ENCODE results near the gene HSF4.
A peak's percentile ranks its signal among the peaks of the same experiment; 100 is the strongest.

Gene HSF4

GRCh38 chr16:67150047-67150832, 14.3 kb upstream of the HSF4 start:
- no peak for TF ChIP-seq CTCF (IDR thresholded peaks at IDR 0.05; ENCODE audit: low read depth, low read length, missing control alignments)
- no peak for DNase-seq (ENCODE audit: extremely low read depth, low read depth)
- H3K4me3 ChIP-seq (replicated peaks; ENCODE audit: low read depth, low read length) = peak overlapping the region; percentile 50

- peak within 1 kb of the TSS; percentile 50 for H3K4me3 ChIP-seq (replicated peaks; ENCODE audit: low read depth, low read length)
- no peak for DNase-seq (ENCODE audit: extremely low read depth, low read depth)
- TF ChIP-seq CTCF (IDR thresholded peaks at IDR 0.05; ENCODE audit: low read depth, low read length, missing control alignments) = no peak
Measured at GRCh38 chr16:67150833-67151396, 13.6 kb upstream of the HSF4 start, which contains the start of gene B3GNT9. B3GNT9 (minus strand) TSS chr16:67150998; CDS start chr16:67150485, 513 bp downstream.

- H3K4me3 ChIP-seq (replicated peaks; ENCODE audit: low read depth, low read length) = no peak overlapping the region
- TF ChIP-seq CTCF (IDR thresholded peaks at IDR 0.05; ENCODE audit: low read depth, low read length, missing control alignments) = no peak
- no peak for DNase-seq (ENCODE audit: extremely low read depth, low read depth)
Measured at GRCh38 chr16:67151431-67152097, 13.0 kb upstream of the HSF4 start.

GRCh38 chr16:67154578-67155294, 9.8 kb upstream of the HSF4 start:
- DNase-seq (ENCODE audit: extremely low read depth, low read depth) = no peak
- peak overlapping the region; percentile 9; the same call in 1 of the 2 replicates for H3K4me3 ChIP-seq (replicated peaks; ENCODE audit: low read depth, low read length)
- TF ChIP-seq CTCF (IDR thresholded peaks at IDR 0.05; ENCODE audit: low read depth, low read length, missing control alignments) = no peak

GRCh38 chr16:67155295-67156142, 9.0 kb upstream of the HSF4 start:
- no peak for DNase-seq (ENCODE audit: extremely low read depth, low read depth)
- peak overlapping the region; percentile 9; the same call in 1 of the 2 replicates for H3K4me3 ChIP-seq (replicated peaks; ENCODE audit: low read depth, low read length)
- peak; percentile 74 for TF ChIP-seq CTCF (IDR thresholded peaks at IDR 0.05; ENCODE audit: low read depth, low read length, missing control alignments)
